GM21367 (cell line): ENCODE data around the gene IDUA.
"Not testable (repeated sequence)": the region's sequence is repeated elsewhere in the genome, so short reads cannot be mapped to it uniquely, and the experiment has no call there.

Experiments used
- ATAC-seq: cut with Tn5 transposase; IDR thresholded peaks from one replicate; pipeline ENCODE4 v1.9.1; 2021; ENCODE audit not compliant: unreplicated experiment

The IDUA gene

DNA sequence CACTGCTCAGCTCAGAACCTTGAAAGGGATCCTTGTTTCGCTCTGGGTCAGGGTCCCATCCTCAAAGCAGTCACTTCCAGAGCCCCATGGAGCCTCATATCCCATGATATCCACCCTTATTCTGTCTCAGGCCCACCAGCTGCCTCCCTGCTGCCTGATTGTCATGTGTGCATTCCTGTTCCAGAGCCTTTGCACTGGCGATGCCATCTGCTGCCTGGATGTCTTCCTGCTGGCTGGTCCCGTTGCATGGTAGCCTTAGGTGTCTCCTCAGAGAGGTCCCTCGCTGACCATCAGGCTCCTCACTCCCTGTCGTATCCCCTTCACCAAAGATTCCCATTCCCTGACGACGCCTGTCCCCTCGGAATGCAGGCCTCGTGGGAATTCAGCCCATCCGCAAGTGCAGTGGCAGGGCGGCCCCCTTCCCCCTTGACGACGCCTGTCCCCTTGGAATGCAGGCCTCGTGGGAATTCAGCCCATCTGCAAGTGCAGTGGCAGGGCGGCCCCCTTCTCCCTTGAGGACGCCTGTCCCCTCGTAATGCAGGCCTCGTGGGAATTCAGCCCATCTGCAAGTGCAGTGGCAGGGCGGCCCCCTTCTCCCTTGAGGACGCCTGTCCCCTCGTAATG, 12.5 kb downstream of the IDUA start:
- ATAC-seq = not testable (repeated sequence)

DNA sequence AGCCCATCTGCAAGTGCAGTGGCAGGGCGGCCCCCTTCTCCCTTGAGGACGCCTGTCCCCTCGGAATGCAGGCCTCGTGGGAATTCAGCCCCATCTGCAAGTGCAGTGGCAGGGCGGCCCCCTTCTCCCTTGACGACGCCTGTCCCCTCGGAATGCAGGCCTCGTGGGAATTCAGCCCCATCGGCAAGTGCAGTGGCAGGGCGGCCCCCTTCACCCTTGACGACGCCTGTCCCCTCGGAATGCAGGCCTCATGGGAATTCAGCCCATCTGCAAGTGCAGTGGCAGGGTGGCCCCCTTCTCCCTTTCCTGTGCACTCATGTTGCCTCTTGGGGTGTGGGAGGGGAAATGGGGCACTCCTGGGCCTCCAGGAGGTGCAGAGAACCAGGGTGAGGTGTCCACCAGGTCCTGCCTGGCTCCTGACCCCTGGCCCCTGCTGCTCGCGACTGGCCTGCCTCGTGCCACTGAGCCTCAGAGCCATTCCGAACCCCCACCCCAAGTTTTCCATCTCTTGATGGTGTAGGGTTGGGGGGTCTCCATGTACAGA, 13.1 kb downstream of the IDUA start:
- ATAC-seq = no peak

DNA sequence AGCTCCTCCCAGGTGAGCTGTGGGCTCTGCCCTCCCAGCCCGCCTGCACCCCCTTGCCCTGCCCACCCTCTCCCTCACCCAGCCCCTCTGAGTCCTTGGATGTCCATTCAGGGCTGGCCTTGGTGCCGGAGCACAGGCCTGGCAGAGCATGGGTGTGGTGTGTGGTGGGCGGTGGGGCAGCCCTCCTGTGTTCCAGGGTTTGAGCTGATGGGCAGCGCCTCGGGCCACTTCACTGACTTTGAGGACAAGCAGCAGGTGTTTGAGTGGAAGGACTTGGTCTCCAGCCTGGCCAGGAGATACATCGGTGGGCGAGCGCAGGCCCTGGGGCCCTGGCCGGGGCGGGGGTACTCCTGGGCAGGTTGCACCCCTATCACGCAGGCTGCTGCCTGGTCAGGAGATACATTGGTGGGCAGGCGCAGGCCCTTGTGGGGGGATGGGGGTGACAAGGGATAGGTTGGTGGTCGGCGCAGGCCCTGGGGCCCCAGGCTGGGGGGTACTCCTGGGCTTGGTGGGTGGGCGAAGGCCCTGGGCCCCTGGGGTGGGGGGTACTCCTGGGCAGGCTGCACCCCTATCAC, 13.9 kb downstream of the IDUA start:
- ATAC-seq = no peak

DNA sequence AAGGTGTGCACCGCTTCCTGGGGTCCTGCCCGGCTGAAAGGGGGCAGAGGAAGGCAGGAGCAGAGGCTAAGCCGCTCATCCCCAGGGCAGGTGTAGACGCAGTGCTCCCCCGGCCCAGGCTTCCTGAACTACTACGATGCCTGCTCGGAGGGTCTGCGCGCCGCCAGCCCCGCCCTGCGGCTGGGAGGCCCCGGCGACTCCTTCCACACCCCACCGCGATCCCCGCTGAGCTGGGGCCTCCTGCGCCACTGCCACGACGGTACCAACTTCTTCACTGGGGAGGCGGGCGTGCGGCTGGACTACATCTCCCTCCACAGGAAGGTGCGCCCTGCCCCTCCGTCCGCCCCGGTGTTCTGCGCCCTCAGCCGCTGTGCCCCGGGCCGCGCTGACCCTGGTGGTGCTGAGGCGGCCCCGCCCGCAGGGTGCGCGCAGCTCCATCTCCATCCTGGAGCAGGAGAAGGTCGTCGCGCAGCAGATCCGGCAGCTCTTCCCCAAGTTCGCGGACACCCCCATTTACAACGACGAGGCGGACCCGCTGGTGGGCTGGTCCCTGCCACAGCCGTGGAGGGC, 14.8 kb downstream of the IDUA start:
- no peak for ATAC-seq

DNA sequence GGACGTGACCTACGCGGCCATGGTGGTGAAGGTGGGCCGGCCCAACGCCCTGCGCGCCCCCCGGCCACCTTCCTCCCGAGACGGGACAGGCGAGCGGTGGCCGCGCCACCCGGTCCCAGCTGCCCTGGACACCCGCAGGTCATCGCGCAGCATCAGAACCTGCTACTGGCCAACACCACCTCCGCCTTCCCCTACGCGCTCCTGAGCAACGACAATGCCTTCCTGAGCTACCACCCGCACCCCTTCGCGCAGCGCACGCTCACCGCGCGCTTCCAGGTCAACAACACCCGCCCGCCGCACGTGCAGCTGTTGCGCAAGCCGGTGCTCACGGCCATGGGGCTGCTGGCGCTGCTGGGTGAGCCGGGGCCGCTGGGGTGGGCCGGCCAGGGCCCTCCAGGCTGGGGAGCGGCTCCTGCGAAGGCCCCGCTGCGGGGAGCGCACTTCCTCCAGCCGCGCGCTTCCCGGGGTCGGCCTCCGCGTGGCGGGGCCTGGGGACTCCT, 15.3 kb downstream of the IDUA start:
- ATAC-seq = no peak

DNA sequence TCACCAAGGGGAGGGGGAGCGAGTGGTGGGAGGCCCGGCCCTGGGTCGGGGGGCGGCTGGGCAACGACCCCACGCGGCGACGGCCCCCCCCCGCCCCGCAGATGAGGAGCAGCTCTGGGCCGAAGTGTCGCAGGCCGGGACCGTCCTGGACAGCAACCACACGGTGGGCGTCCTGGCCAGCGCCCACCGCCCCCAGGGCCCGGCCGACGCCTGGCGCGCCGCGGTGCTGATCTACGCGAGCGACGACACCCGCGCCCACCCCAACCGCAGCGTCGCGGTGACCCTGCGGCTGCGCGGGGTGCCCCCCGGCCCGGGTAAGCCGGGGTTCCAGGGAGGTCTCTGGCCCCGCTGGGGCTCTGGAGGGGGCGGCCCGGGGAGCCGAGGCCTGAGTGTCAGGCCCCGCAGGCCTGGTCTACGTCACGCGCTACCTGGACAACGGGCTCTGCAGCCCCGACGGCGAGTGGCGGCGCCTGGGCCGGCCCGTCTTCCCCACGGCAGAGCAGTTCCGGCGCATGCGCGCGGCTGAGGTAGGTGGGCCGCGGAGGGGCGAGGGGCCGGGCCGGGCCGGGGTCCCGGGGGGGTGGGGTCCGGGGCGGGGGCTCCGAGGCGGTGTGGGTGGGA, 15.9 kb downstream of the IDUA start:
- ATAC-seq = no peak

DNA sequence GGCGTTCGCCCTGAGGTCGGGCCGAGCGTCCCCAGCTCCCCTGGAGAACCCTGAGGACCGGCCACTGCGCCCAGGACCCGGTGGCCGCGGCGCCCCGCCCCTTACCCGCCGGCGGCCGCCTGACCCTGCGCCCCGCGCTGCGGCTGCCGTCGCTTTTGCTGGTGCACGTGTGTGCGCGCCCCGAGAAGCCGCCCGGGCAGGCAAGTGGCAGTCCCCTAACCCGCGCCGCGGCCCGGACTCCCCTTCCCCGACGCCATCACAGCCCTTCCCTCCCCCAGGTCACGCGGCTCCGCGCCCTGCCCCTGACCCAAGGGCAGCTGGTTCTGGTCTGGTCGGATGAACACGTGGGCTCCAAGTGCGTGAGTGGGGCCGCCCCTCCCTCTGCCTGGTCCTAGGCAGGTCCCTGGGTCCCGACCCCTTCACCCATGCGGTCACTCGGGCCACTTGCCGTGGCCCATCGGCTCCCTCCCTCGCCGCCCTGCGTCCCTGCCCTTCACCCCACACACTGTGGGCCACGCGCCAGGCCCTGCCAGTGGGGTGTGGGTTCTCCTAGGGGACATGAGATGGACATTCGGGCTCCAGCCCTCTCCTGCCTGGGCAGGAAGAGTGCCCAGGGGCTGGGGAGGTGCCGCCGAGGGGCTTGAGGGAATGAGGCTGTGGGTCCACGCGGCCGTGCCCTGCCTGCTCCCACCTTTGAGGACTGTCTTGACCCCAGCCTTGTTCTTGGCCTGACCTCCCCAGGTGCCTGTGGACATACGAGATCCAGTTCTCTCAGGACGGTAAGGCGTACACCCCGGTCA, 16.6 kb downstream of the IDUA start:
- no peak for ATAC-seq

DNA sequence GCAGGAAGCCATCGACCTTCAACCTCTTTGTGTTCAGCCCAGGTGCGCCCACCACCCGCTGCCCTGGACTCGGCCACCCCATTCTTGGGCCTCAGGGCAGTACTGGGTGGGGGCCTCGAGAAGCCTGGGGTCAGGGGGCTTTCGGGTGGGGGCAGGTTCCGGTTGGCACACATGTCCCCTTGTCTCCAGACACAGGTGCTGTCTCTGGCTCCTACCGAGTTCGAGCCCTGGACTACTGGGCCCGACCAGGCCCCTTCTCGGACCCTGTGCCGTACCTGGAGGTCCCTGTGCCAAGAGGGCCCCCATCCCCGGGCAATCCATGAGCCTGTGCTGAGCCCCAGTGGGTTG, 17.2 kb downstream of the IDUA start:
- ATAC-seq = no peak

DNA sequence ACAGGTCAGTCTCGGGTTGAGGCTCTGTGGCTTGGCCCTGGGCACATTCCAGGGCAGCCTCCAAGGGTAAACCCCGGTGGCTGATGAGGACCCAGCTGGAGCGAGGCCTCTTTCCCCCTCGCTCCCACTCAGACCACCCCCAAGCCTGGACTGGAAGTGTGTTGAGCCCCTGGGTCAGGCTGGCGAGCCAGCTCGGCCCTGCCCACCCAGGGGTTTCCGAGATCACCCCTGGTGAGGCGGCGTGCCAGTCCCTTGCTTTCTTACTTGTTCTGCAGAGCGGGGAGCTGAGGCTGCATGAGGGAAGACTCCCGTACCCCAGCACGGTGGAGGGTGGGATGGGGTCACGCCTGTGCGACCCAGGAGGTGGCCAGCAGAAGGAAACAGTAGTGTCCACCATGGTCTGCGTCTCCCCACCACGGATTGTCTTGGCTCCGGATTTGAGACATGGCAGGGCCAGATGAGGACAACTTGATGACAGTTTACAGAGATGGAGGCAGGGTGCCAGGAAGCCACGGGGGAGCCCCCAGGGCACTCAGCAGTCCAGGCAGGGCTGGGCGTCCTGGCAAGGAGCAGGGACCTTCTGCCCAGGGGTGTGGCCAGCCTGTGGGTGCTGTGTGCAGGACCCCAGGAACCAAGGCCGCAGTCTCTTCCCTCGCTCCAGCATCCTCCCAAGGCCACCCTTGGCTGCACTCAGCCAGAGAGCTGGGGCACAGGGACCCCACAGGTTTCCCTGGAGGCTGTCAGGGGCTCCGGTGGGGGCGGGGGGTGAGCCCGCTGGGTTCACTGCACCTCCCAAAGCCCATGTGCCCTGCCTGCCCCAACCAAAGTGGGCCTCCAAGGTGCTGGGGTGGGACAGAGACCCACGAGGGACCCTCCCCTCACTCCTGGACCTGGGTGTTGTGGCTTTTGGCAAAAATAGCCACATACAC, 18.0 kb downstream of the IDUA start:
- ATAC-seq = no peak

DNA sequence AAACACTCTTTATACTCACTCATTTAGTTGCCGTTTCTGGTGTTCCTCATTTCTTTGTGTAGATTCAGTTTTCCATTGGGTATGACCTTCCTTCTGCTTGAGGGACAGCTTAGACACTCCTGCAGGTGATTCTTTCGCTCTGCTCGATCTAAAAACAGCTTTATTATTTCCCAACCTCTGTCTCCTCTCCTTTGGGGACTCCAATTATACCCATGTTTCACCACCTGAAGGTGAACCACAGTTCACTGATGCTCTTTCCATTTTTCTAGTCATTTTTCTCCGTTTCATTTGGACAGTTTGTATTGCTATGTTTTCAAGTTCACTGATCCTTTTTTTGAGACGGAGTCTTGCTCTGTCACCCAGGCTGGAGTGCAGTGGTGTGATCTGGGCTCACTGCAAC, 20.0 kb downstream of the IDUA start:
- no peak for ATAC-seq

DNA sequence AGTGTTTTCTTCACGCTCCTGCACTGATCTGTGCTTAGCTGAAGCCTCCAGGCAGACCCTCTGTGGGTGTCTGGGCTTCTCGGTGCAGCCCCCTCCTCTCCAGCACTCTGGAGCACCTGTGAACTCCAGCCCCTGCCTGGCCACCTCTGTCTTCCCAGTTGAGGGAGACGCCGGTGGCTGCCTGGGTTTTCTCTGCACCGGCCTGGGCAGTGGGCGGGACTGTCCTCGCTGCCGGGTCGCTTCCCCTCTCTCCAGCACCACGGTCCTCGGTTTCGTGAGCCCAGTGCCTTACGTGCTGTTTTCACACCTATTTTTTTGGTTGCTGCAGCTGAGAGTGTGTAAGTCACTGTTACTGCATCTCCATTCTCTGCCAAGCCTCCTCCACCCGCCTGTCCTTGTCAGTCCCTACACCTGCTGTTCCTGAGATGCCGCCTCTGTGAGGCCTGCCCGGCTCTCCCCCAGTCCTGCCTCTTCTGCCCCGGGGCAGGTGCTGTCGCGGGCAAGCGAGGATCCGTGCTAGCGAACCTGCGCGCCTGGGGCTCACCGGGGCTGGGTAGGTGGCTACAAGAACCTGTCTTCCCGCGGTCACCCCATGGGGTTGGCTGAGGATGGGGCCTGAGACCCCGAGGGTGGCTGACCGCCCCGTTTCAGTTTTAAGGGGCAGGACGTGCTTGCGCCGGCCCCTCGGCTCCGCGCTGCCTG, 22.1 kb downstream of the IDUA start:
- ATAC-seq = no peak

DNA sequence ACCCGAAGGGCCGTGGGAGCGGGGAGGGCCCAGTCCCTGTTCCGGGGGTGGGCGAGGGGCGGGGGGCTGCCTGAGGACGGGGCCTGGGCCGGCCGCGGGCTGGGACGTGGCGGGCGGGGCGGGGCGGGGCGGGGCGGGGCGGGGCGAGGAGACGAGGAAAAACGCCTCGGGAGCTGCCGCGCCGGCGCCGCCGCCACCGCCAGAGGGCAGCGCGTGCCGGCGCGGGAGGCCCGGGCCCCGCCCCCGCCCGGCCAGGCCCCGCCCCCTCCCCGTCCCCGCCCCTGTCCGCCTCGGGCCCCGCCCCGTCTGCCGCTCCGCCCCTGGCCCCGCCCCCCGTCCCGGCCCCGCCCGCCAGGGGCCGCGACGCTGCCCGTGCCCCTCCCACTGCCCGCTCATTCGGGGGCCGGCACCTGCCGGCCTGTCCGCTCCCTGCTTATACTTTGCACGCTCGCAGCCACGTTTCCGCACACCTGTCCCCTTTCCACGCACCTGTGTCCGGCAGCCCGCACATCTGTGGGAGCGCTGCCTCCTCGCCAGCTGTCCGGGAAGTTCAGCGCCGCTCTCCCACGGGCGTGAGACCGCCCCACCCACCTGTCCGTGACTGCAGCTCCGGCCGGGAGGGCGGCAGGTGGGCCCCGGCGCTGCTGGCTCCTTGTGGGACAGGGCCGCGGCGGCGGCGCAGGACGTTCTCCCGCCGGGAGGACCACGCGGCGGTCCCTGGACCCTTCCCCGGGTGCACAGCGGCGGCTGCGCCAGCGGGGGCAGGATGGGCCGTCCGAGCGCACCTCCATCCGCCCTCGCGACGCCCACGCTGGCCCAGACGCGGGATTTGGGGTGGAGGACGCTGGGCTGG, 22.9 kb downstream of the IDUA start:
- ATAC-seq = no peak

DNA sequence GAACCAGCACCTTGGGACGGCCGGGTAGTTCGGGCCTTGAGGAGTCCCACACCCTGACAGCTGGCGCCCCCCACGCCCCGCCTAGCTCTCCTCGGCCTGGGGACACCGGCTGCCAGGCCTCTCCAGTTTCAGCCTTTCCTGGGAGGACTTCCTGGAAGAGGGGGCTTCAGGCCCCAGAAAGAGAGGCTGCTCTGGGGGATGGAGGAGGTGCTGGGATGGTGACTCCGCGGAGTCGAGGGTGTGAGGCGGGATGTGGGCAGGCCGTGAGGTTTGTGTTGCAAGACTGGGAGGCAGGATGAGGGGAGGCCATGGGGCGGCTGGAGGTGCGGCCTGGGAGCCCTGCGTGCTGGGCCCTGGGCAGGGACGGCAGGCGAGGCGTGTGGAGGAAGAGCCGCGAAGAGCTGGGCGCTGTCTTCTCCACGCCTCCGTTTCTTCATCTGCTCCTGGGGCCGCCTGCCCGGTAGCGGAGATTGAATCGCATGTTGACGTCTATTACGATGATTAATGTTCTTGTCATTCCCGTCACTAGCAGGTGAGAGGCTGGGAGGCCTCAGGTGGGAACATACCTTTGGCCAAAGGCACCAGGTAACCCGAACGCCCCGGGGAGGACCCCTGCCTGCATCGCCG, 23.7 kb downstream of the IDUA start:
- ATAC-seq = no peak

DNA sequence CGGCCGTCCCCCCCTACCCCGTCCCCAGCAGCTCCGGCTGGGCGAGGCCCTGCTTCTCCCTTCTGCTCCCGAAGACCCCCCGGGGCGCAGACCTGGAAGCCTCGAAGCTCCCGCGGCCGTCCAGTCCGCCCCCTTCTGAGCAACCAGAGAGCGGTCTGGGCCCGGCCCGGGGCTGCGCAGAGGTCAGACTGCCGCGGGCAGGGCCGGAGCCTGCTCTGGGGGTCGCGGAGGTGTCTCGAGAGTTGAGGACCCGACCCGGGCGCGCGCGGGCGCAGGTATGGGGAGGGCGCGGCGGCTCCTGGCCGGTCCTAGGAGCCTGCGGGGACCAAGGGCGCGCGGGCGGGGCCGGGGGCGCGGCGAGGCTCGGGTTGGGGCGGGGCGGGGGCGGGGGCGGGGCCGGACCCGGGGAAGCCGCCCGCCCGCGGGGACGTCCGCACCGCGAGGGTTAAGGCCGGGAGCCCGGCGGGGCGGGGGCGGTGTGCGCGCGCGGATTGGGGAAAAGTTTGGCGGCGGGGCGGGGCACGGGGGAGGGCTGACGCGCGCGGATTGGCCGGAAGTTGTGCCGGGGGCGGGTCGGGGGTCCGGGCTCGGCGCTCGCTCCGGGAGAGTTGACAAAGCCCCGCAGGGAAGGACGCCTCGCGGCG, 24.3 kb downstream of the IDUA start, which contains the start of gene FGFRL1:
TSS of gene FGFRL1 (plus strand) at position 605 of the 644 bp plus-strand sequence. CDS start 860 bp downstream, outside the sequence.
- ATAC-seq = no peak

DNA sequence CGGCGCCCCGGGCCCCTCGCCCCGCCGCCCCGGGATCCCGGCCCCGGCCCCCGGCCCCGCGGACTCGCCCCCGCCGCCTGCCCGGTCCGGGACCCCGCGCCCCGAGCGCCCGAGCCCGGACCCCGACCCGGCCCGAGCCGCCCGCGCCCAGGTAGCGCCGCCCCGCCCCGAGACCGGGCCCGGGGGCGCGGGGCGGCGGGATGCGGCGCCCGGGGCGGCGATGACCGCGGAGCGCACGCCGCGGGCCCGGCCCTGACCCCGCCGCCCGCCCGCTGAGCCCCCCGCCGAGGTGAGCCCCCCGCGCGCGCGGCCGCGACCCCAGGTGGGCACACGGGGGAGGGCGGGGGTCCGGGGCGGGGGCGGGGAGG, 24.8 kb downstream of the IDUA start:
- ATAC-seq = no peak

DNA sequence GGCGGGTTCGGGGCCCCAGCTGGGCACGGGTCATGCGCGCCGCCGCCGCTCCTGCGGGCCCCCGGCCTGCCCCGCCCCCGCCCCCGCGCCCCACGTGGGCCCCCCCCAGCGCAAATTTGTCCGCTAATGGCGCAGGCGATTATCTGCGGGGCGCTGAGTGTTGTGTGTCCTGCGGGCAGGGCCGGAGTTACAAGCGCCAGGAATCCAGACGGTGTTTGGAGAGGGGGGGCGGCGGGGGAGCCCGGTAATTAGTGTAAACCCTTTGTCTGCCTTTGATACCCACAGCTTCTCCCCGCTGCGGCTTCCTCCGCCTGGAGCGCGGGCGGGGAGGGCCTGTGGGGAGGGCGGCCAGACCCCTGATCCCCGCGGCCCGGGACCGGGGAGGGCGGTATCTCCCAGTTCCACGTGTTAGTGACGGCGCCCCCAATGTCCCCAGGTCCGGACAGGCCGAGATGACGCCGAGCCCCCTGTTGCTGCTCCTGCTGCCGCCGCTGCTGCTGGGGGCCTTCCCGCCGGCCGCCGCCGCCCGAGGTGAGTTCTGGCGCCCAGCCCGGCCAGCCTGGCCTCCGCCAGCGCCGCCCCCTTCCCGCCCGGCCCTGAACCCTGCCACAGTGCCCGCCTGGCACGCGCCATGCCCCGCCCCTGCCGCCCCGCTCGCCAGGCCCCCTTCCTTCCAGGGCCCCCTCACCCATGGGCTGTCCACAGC, 25.3 kb downstream of the IDUA start:
- no peak for ATAC-seq
